Subcutaneous adipose tissue (tissue), 4 donors: ENCODE measurements around the gene SULT1C2. TPM values are rescaled to one million over a fixed set of nuclear protein-coding genes. Genes with fewer than 3 reads are reported as not detected.

Experiments
- CTCF ChIP-seq: fragments of 450-650 bp; IDR thresholded peaks from one replicate; pipeline ENCODE4 v1.5.1; 2016; ENCODE audit warnings: low read depth, mild to moderate bottlenecking, control low read depth, antibody characterized with exemption, moderate library complexity
- total RNA-seq, 4 donors: library from RNA; depleted of rRNA; stranded (reverse); fragments of >200 nt; gene quantifications; one replicate each; pipeline ENCODE4 v1.1.0, GENCODE V29; 2016

SULT1C2 gene
- total RNA-seq, 4 donors from 2014 or later = 0.51 to 1.5 (median 0.98) TPM; not detected in 1

GRCh38 chr2:108293850-108294249, 5.2 kb downstream of the SULT1C2 start:
- TF ChIP-seq CTCF = no peak

- no peak for TF ChIP-seq CTCF
Measured at GRCh38 chr2:108297436-108298141, 8.9 kb downstream of the SULT1C2 start.

- no peak for TF ChIP-seq CTCF
Measured at GRCh38 chr2:108301558-108301957, 12.9 kb downstream of the SULT1C2 start.

GRCh38 chr2:108304975-108305374, 16.3 kb downstream of the SULT1C2 start:
- no peak for TF ChIP-seq CTCF

GRCh38 chr2:108305901-108306300, 17.2 kb downstream of the SULT1C2 start:
- TF ChIP-seq CTCF = no peak

- TF ChIP-seq CTCF = no peak
Measured at GRCh38 chr2:108309903-108310302, 21.2 kb downstream of the SULT1C2 start.

- TF ChIP-seq CTCF = no peak
Measured at GRCh38 chr2:108314586-108315296, 26.0 kb downstream of the SULT1C2 start.
